Choroid plexus epithelial cell (primary cell): ENCODE results near the gene FGFRL1.
A peak's percentile ranks its signal among the peaks of the same experiment; 100 is the strongest.

Experiments used
- DNase-seq: peaks from one replicate; pipeline ENCODE4 v3.0.0-alpha.2; 2010; ENCODE audit warnings: low read depth
- H3K4me3 ChIP-seq: 2 replicates; pipeline ENCODE4 v1.5.1; 2011; ENCODE audit warnings: low read depth, mild to moderate bottlenecking, control low read depth, low read length, moderate library complexity
- CTCF ChIP-seq: conservative IDR thresholded peaks from 2 replicates; pipeline ENCODE4 v1.5.1; 2011; ENCODE audit warnings: low read depth, mild to moderate bottlenecking, control low read depth, inconsistent platforms, low read length, moderate library complexity

FGFRL1 gene

DNA sequence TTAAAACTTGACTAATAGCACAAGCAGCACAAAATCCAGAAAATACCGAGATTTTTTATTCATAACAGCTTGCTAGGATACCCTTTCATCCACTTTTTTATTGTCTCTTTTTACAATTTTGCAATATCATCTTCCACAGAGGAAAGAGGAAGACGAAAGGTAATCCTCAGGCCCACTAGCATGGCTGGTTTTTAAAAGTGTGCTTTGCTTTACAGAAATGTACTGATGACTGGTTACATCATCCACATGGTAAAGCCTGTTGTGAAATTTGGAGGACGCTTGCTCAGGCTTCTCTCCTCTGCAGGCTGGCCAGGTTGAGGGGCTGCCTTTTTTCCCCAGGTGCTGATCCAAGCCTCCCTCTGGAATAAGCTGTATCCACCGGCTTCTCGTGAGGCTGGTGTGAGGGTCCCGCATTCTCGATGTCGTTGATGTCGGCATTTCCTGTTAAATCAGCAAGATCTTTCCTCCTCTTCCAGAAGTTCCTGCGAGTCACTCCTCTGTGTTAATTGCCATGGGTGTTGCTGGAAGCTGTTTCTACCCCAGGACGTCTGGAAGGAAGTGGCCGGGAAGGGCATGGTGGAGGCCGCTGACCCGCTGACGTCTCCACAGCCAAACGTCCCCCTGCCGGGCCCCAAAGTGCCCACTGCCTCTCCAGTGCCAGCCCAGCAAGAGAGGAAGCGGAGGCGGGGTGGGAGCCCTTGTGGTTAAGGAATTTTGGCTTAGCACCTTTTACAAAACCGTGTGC lies 32.3 kb upstream of the FGFRL1 start:
- H3K4me3 ChIP-seq: no peak overlapping the region
- TF ChIP-seq CTCF: no peak
- DNase-seq: peak; percentile 74

DNA sequence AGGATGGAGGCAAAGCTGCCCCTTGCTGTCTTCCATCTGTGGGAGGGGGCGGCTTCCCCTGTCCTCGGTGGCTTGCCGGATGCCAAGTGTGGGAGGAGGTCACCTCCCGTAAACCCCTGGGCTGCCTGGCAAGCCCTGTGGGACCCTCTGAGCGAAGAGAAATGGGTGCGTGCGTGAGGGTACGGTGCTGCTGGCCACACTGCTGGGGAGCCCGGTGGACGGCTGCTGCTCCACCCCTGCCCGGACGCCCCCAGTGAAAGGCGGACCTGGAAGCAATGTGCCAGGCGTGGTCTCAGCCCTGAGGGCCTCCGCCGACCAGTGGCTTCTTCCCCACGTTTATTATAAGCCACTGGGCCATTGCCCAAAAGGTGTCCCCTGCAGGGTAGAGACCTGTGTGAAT lies 29.1 kb upstream of the FGFRL1 start:
- DNase-seq: no peak
- H3K4me3 ChIP-seq: no peak overlapping the region
- no peak for TF ChIP-seq CTCF

DNA sequence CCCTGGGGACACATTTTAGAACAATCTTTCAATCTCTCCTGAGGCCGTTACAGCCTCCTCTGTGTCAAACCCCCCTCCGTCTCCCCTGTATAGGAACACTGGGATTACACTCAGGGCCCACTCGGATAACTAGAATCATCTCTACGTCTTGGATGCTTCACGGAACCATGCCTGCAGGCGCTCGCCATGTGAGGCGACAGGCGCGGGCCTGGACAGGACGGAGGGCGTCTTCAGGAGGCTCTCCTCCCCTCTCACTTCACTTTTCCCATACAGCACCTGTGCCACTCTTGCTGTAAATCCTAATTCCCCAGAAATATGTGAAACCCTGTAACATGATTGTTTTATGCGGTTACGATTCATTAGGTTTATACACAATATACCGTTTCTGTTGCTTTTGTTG lies 28.6 kb upstream of the FGFRL1 start:
- no peak overlapping the region for H3K4me3 ChIP-seq
- DNase-seq: no peak
- TF ChIP-seq CTCF: no peak

DNA sequence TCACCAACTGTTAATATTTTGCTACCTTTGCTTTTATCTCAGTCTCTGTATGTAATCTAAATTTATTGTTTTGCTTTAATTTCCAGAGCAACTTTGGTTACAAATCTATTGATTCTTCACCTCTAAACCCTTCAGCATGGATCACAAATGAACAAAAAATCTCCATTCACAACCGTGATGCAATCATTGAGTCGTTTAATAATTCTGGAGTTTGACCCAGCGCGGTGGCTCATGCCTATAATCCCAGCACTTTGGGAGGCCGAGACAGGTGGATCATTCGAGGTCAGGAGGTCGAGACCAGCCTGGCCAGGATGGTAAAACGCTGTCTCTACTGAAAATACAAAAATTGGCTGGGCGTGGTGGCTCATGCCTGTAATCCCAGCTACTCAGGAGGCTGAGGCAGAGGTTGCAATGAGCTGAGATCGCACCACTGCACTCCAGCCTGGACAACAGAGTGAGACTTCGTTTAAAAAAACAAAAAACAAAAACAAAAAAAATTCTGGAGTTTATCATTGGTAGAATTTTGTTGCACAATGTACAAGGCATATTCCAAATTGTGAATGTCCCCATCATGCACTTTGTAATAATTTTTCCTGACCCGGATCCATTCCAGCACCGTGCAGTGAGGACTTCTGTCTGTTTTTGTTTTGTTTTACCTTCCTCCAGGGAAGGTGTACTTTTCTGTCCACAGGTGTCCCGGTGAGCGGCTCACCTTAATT lies 26.9 kb upstream of the FGFRL1 start:
- no peak for DNase-seq
- no peak for TF ChIP-seq CTCF
- H3K4me3 ChIP-seq: no peak overlapping the region

DNA sequence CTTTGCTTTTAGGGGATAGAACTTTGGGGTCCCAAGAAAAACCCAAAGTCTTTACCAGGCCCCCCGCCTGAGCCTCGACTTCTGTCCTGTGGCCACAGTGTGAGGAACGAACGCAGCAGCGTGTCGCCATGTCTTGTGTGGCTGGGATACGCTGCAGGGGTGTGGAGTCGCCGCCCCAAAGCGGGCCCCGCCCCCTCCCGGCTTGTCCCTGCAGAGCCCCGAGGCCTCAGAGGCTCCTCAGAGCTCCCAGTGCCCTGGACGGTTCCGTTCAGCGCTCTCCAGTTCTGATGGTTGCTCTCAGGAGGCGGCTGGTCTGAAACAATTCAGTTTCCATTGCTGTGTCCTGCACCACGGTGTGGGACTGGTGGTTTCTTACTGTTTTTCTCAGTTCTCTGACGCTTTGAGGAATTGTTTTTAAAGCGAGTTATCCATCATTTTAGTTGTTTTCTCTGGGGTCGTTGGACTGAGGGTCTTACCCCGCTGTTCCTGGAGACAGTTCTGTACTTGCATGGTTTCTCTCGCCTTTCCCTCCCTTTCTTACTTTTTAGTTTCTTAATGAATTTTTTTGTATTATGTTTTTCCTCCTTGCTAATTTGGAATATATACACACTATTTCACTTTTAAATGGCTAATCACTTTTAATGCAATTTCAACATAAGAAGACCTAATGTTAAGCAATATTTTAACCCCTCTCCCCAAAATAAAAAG lies 26.1 kb upstream of the FGFRL1 start:
- TF ChIP-seq CTCF: peak; percentile 6
- DNase-seq: peak; percentile 29
- H3K4me3 ChIP-seq: peak overlapping the region; percentile 30

DNA sequence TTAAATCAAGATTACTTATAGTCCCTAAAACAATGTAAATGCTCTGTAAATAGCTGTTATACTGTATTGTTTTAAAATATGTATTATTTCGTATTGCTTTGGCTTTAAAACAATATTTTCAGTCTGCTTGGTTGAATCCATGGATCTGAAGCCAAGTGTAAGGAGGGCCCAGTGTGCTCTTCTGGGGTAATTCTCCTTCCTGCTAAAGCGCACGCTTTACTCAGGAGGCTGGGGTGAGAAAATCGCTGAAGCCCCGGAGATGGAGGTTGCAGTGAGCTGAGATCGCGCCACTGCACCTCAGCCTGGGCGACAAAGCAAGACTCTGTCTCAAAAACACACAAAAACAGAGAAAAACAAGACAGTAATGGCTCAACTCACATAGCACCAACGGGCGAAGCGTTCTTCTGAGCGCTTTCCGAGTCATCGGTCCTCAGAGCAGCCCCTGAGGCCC lies 25.0 kb upstream of the FGFRL1 start:
- DNase-seq: no peak
- peak overlapping the region; percentile 70 for H3K4me3 ChIP-seq
- no peak for TF ChIP-seq CTCF
